Activated B cell treated with CpG ODN at 0.5 μM for 24 hours (primary cell): ENCODE data around the gene LCE2B. TPM values are rescaled to one million over a fixed set of nuclear protein-coding genes. Genes with fewer than 3 reads are reported as not detected.
"Not testable (repeated sequence)": the region's sequence is repeated elsewhere in the genome, so short reads cannot be mapped to it uniquely, and the experiment has no call there.

Source experiments
- ATAC-seq: fragments of 200-7000 bp; cut with Tn5 transposase; one replicate; pipeline ENCODE4 v1.10.0; 2021; ENCODE audit warnings: low read depth, mild to moderate bottlenecking, moderate library complexity
- CTCF ChIA-PET: fragments of 350-600 bp; sonication (Branson Sonifier 250); formaldehyde crosslinking; loops from one replicate; lab custom pipeline; 2021; ENCODE audit warnings: antibody characterized with exemption; lab: Charles Lee
- POLR2A ChIA-PET: fragments of 350-600 bp; sonication (Branson Sonifier 250); formaldehyde crosslinking; loops from one replicate; lab custom pipeline; 2021; ENCODE audit warnings: antibody characterized with exemption; lab: Charles Lee
- DNase-seq: peaks from one replicate; pipeline ENCODE4 v3.0.0; 2022
- H3K27ac Mint-ChIP-seq: one replicate; pipeline ENCODE4 v1.8.0; 2020; ENCODE audit warnings: mixed read lengths
- H3K27me3 Mint-ChIP-seq: one replicate; pipeline ENCODE4 v1.8.0; 2021; ENCODE audit warnings: mixed read lengths
- H3K36me3 Mint-ChIP-seq: one replicate; pipeline ENCODE4 v1.8.0; 2021; ENCODE audit warnings: low read depth, mixed read lengths
- H3K4me1 Mint-ChIP-seq: one replicate; pipeline ENCODE4 v1.8.0; 2021; ENCODE audit warnings: mixed read lengths
- H3K4me3 Mint-ChIP-seq: one replicate; pipeline ENCODE4 v1.8.0; 2020; ENCODE audit warnings: mild to moderate bottlenecking, mixed read lengths
- H3K9me3 Mint-ChIP-seq: one replicate; pipeline ENCODE4 v1.8.0; 2020; ENCODE audit warnings: mixed read lengths
- intact Hi-C: fragments of 100-400 bp; cut with micrococcal nuclease; formaldehyde crosslinking; loops from one replicate; pipeline ENCODE4 v1.15.1; 2024
- total RNA-seq: library from RNA; stranded (reverse); gene quantifications from 2 replicates; pipeline ENCODE4 v1.2.3, GENCODE V29; 2022
- TF ChIP-seq, protein P1 (sequence below): fragments of 200-600 bp; IDR thresholded peaks from one replicate; pipeline ENCODE4 v1.8.0; 2022; ENCODE audit warnings: antibody characterized with exemption, mild to moderate bottlenecking

The LCE2B gene
- not detected in 2 replicates for total RNA-seq

DNA sequence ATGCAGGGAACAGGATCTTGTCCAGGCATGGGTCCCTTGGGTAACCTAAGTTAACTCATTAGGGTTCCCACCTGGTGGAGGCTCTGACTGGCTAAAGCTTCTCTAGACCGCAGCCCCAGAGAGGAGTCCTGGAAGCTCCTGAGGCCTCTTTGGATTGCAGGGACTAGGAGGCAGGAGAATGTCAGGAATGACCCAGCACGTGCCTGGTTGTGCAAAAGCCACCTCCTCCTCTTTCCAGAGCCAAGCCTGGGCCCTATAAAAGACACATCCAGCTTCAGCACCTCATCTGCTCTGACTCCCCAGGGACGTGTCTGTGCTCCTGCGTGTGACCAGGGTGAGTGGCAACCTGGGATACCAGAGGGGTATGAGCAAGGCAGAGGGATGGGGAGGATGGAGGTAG is at the start of gene LCE2B:
Gene LCE2B (plus strand): TSS at position 301 of the 400 bp plus-strand sequence. CDS start 721 bp downstream, outside the sequence.
- intact Hi-C loops, H3K4me3 Mint-ChIP-seq, H3K9me3 Mint-ChIP-seq, DNase-seq, H3K27ac Mint-ChIP-seq, H3K4me1 Mint-ChIP-seq, CTCF ChIA-PET, ATAC-seq, POLR2A ChIA-PET, H3K36me3 Mint-ChIP-seq: not testable (repeated sequence)
- H3K27me3 Mint-ChIP-seq = peaks cover 20% of the 10 kb centered on the region

DNA sequence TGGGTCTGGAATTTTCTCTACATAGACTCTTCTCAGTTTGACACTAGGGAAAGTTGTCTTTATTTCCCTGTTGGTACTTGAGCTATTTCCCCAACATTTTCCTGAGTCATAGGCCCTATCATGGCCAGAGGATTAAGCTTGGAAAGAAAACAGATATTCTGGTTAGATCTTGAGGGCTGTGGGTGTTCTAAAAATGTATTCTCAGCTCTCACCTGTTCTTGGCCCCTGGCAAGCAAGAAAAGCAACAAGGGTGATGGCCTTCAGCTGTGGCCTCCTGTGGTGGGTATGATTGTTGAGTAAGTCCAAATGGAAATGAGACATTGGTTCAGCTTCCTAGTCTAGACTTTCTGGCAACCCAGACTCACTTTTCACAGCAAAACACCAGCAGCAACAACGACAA is 45.6 kb upstream of the LCE2B start:
- H3K27me3 Mint-ChIP-seq = no peaks in the 10 kb centered on the region
- H3K9me3 Mint-ChIP-seq = peaks cover 5% of the 10 kb centered on the region
- no peaks in the 10 kb centered on the region for H3K36me3 Mint-ChIP-seq
- CTCF ChIA-PET = no interaction called here
- POLR2A ChIA-PET = no interaction called here
- ATAC-seq (no peak), DNase-seq (no peak)
- intact Hi-C loops = no loop called here
- no peak overlapping the region for H3K4me3 Mint-ChIP-seq
- TF ChIP-seq, protein P1, sequence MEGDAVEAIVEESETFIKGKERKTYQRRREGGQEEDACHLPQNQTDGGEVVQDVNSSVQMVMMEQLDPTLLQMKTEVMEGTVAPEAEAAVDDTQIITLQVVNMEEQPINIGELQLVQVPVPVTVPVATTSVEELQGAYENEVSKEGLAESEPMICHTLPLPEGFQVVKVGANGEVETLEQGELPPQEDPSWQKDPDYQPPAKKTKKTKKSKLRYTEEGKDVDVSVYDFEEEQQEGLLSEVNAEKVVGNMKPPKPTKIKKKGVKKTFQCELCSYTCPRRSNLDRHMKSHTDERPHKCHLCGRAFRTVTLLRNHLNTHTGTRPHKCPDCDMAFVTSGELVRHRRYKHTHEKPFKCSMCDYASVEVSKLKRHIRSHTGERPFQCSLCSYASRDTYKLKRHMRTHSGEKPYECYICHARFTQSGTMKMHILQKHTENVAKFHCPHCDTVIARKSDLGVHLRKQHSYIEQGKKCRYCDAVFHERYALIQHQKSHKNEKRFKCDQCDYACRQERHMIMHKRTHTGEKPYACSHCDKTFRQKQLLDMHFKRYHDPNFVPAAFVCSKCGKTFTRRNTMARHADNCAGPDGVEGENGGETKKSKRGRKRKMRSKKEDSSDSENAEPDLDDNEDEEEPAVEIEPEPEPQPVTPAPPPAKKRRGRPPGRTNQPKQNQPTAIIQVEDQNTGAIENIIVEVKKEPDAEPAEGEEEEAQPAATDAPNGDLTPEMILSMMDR = no peak
- H3K27ac Mint-ChIP-seq = no peak overlapping the region
- H3K4me1 Mint-ChIP-seq = no peaks in the 10 kb centered on the region

- ATAC-seq (no peak), DNase-seq (no peak)
- Mint-ChIP-seq H3K36me3 (no peaks in the 10 kb centered on the region), H3K4me3 (no peak overlapping the region), H3K9me3 (peaks cover 5% of the 10 kb centered on the region), H3K27ac (no peak overlapping the region), H3K4me1 (no peaks in the 10 kb centered on the region), H3K27me3 (peaks cover 7% of the 10 kb centered on the region)
- CTCF ChIA-PET = no interaction called here
- TF ChIP-seq, protein P1 = no peak
- intact Hi-C loops = no loop called here
- POLR2A ChIA-PET = no interaction called here
Measured at GRCh38 chr1:152643945-152644344, 42.0 kb upstream of the LCE2B start.

DNA sequence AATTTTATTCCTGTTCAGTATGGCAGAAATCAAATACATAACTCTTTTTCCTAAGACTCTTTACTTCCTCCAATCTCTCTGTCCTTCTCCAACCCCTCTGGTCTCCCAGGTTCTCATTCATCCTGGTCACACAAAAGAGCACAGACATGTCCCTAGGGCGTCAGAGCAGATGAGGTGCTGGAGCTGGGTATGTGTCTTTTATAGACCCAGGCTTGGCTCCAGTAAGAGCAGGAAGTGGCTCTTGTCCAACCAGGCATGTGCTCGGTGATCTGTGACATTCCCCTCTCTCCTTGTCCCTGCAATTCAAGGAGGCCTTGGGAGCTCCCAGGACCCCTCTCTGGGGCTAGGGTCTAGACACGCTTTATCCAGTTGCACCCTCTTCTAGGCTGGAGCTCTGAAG is 40.8 kb upstream of the LCE2B start:
- peaks cover 7% of the 10 kb centered on the region for H3K27me3 Mint-ChIP-seq
- CTCF ChIA-PET = no interaction called here
- no peaks in the 10 kb centered on the region for H3K9me3 Mint-ChIP-seq
- POLR2A ChIA-PET = no interaction called here
- H3K4me3 Mint-ChIP-seq = no peak overlapping the region
- no peak for DNase-seq
- no peaks in the 10 kb centered on the region for H3K36me3 Mint-ChIP-seq
- intact Hi-C loops = no loop called here
- H3K27ac Mint-ChIP-seq = no peak overlapping the region
- TF ChIP-seq, protein P1 = no peak
- no peak for ATAC-seq
- H3K4me1 Mint-ChIP-seq = no peaks in the 10 kb centered on the region

DNA sequence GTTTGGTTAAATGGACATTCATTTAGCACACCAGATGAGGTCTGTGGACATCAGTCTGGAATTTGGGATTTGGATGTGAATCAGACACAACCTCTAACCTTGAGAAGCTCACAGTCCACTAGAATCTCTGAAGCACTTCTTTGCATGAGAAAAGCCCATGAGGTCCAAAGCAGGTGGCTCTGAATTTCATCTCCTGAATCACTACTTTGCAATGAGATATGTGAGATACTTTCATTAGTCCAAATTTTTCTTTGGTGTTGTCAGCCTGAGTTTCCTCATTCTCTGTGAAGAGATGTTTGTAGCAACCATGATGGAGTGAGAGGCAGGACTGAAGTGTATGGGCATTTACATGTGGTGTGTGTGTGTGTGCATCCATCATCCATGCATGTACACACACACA is 39.3 kb upstream of the LCE2B start:
- Mint-ChIP-seq H3K4me1 (no peaks in the 10 kb centered on the region), H3K4me3 (no peak overlapping the region), H3K27me3 (peaks cover 11% of the 10 kb centered on the region), H3K9me3 (no peaks in the 10 kb centered on the region), H3K27ac (no peak overlapping the region), H3K36me3 (no peaks in the 10 kb centered on the region)
- no peak for ATAC-seq
- no peak for DNase-seq
- CTCF ChIA-PET = no interaction called here
- TF ChIP-seq, protein P1 = no peak
- POLR2A ChIA-PET = no interaction called here
- intact Hi-C loops = no loop called here

- Mint-ChIP-seq H3K9me3 (no peaks in the 10 kb centered on the region), H3K4me1 (no peaks in the 10 kb centered on the region), H3K27me3 (peaks cover 13% of the 10 kb centered on the region), H3K36me3 (no peaks in the 10 kb centered on the region), H3K4me3 (no peak overlapping the region), H3K27ac (no peak overlapping the region)
- DNase-seq = no peak
- ATAC-seq = no peak
- POLR2A ChIA-PET = no interaction called here
- intact Hi-C loops = loop anchor here (5.0 kb wide), 1 partner anchor 568 kb away; no protein-coding TSS in a partner anchor
- TF ChIP-seq, protein P1 = no peak
- CTCF ChIA-PET = interaction anchor here (0.7 to 1.4 kb wide), 3 partner anchors 9 to 355 kb away, joined by 3 to 4 read pairs (median 3); partner anchors contain the start of gene LCE2D
Measured at GRCh38 chr1:152654110-152654509, 31.8 kb upstream of the LCE2B start.
